Iris pigment epithelial cell (primary cell): ENCODE measurements around the gene DDX55.

ENCODE experiments used
- DNase-seq: peaks from one replicate; pipeline ENCODE4 v3.0.0-alpha.2; 2011; ENCODE audit warnings: low read depth

DDX55 gene

DNA sequence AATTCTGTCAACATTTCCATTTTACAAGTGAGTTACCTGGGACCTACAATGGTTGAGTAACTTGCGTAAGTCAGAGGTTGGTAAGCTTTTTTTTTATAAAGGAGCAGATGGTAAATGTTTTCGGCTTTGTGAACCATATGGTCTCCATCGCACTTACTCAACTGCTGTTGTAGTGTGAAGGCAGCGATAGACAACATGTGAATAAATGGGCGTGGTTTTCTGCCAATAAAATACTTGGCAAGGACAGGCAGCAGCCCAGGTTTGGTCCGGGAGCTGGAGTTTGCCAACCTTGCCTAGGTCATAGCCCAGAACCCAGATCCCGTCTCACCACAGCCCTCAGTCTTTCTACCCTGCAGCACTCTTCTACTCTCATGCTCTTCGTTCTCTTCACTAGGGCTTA, 6.3 kb downstream of the DDX55 start:
- no peak for DNase-seq

DNA sequence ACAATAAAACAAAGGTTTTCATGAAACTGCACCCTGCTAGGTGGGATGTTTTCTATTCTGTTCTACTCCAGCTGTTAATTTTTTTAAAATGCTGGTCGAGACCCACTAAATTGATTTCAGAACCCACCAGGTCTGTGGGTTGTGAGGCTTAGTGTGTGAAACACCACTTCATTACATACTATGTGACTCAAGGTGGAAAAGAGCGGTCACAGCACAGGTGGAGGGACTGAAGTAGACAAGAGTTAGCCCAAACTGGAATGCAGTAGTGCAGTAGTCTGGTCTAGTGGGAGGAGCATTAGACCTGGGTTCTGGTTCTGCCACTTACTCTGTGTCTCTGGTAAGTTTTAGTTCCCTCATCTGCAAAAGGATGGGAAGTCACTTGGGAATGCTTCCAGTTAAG, 12.2 kb downstream of the DDX55 start:
- DNase-seq: no peak

DNA sequence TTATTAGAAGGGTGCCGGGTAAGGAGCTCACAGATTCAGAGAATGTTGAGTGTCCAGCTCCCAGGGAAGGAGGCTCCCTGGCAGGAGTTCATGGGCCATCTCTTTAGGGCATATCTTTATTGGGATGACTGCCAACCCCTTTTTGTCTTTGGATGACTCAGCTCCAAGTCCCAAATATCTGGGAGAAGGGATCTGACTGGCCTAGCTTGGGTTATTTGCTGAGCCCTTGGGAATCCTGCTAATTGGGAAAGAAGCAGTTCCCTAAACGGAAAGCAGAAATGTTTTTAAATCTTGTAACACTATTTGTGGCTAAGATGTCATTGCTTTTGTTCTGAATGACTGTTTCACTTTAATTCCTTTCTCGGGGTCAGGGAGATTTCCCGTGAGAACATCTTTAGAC, 12.6 kb downstream of the DDX55 start:
- DNase-seq: peak; percentile 6

DNA sequence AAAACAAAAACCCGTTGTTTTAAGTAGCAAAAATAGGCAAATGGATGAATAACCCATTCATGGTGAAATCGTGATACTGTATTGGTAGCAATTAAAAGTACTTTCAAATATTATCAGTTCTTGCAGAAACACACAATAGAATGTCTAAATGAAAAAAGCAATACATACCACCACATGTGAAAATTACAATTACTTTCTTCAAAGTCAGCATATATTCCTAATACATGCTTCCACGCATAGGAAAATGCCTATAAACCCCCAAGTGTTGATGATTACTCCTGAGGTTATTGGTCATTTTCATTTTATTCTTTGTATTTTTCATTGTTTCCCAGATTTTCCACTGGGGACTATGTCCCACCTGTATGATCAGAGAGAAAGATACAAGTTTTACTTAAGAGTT, 15.2 kb downstream of the DDX55 start:
- no peak for DNase-seq

DNA sequence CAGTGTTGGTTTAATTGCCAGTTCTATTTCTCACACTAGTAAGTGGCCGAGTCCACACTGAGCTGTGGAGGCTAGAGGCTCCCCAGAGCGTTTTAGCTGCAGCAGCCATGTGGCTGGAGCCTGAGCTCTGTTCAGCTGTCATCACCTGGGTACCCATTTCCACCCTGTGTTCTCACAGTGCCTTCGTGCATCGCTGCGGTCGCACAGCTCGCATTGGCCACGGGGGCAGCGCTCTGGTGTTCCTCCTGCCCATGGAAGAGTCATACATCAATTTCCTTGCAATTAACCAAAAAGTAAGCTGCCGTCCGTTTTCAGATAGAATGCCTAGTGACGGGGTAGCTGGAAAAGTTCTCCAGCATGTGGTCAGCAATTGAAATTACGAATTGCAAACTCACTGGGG, 15.7 kb downstream of the DDX55 start:
- no peak for DNase-seq

DNA sequence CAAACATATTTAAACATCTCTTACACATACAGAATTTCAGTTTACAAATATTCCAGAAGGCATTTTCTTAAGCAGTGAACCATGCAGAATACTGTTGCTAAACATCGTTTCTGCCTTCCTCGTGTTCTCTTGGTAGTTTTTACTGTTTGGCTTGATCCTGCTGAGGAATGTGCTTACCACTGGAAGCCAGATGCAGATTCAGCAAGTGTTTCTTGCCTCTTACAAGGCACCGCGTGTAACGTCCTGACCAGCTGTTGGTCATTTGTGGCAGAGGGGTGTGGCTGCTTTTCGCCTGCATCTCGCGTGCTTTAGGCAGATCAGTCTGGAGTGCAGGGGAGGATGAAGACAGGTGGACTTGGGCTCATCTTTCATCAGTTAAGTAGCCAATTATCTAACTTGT, 19.2 kb downstream of the DDX55 start:
- no peak for DNase-seq

DNA sequence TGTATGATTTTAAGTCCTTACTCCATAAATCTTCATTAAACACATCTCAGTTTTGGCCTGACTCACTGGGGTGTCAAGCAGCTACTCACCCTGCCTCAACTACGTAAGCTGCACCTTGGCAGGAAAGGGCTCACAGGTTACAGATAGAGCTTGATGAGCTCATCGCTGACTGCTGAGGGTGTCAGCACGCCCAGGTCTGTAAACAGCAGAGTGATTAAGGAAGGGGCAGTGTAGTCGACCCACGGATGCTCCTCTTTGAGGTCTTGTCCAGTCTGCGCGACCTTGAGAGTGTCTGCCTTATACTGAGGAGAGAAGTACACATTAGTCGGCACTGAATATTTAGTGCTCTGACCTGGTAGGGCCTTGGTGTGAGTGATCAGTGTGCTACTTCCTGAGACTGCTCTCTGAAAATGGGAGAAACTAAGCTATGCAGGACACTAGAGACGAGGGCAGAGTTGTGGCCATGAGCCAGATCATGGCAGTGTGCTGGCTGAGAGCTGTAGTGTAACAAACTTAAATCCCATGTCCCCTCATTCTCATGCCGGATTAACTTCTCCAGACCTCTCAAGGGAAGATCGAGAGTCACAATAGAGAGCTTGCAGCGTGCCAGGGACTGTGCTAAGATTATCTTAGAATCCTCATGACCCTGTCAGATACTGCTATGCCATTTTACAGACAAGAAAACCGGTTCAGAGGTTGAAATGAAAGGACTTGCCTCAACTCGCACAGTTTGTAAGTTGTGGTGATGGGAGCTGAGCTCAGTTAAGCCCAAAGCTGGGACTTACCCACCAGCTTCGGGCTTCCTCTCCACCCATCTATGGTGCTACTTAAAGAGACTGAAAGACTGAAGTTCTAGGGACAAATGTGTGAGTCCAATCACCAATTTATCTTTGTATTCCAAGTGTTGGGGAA, 20.0 kb downstream of the DDX55 start:
- peak; percentile 3 for DNase-seq

DNA sequence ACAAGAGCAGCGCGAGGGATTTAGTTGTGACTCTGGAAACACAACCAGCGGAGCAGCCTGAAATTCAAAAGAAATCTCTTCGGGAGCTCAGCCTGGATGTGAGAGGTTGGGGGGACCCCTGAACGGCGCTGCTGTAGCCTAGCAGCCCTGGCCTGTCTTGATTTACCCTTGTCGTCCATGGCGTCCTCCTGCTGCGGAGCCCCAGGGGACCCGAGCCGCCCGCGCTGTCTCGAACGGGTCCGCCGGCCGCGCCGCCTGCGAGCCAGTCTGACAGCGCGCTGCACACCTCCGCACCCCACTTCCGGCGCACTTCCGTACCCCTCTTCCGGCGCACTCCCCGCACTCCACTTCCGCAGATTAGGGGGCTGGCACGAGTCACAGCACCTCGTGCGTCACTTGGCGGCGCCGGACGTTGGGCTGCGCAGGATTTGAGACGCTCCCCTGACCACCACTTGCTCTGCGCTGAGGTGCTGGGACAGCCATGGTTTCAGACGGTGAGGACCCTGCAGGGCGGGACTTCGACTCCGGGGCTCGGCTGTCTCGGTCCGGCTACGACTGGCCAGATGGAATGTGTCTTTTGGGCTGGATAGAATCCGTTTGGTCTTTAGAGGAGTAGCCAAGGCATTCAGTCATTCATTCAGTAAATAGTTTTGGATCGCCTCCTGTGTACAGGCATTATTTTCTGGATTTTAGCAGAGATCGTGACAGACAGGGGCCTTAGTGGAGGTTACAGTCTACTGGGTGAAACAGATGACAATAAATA, 31.7 kb downstream of the DDX55 start, which contains the start of the genes EIF2B1 and GTF2H3:
EIF2B1 (minus strand) TSS at position 308 of the 763 bp plus-strand sequence; CDS start at position 179, 129 bp downstream.
GTF2H3 (plus strand) TSS at position 451 of the 763 bp plus-strand sequence; CDS start at position 482, 31 bp downstream.
- peak; percentile 98 for DNase-seq

DNA sequence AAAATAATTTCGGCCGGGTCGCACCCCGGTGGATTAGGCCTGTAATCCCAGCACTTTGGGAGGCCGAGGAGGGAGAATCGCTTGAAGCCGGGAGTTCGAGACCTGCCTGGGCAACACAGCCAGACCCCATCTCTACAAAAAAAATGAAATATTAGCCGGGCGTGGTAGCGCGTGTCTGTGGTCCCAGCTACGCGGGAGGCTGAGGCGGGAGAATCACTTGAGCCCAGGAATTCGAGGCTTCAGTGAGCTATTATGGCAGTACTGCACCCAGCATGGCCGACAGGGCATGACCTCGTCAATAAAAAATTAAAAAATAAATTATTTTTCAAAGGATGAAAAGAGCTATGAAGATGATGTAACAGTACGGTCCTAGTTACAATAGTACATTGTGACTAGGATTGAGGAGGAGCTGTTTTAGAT, 32.3 kb downstream of the DDX55 start:
- no peak for DNase-seq

DNA sequence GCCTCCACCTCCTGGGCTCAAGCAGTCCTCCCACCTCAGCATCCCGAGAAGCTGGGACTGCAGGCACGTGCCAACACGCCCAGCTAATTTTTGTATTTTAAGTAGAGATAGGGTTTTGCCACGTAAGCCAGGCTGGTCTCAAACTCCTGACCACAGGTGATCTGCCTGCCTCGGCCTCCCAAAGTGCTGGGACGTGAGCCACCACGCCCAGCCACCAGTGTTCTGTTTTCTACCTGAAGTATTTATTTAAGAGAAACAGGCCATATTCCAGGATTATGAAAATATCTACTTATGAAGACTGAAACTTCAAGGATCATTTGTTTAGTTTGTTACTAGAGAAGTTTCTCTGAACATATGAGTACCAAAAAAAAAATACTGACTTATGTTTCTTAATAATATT, 42.0 kb downstream of the DDX55 start:
- DNase-seq: no peak

DNA sequence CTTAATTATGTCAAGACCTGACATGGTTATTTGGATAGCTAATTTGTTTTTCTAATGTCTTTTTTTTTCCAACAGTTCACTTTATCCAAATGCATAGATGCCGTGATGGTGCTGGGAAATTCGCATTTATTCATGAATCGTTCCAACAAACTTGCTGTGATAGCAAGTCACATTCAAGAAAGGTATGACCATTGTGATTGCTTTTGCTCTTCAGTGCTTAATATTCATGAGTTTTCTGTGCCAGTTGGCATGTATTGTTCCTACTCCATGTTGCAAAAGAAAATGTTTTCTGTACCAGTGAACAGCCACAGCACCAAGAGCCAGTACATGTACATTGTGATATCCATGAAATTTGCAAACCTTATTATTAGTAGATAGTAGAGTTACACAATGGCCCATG, 43.5 kb downstream of the DDX55 start:
- no peak for DNase-seq

DNA sequence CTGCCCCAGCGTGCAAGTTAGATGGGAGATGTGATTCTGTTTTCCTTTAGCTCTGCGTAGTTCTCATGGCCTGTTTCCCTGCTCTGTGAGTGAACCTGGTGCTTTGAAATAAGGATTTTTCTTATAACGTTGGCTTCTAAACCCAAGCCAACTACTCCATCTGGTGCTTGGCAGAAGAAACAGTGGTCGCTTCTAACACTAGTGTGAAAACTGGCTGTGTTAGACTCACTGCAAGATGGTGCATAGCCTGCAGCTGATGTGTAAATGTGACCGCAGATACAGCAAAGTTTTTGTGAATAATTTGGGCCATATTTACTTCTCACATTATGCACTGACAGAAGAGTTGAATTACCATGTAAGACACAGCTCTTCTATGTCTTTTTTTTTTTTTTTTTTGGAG, 44.0 kb downstream of the DDX55 start:
- DNase-seq: no peak

DNA sequence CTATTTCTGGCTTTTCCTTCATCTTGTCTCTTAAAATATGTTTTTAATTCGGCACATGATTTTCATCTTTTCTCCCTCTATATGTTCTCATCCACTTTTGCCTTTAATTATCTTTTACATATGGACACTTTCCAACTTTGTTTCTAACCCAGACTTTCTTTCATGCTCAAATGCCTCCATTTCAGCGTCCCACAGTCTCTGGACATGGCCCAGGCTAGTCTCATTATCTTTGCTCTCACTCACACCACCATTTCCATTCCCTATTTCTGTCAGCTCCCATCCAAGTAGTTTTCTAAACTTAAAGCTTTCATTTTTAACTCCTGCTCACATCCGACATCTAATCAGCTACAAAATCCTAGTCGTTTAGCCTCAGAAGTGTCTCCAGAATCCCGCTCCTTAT, 46.5 kb downstream of the DDX55 start:
- no peak for DNase-seq

DNA sequence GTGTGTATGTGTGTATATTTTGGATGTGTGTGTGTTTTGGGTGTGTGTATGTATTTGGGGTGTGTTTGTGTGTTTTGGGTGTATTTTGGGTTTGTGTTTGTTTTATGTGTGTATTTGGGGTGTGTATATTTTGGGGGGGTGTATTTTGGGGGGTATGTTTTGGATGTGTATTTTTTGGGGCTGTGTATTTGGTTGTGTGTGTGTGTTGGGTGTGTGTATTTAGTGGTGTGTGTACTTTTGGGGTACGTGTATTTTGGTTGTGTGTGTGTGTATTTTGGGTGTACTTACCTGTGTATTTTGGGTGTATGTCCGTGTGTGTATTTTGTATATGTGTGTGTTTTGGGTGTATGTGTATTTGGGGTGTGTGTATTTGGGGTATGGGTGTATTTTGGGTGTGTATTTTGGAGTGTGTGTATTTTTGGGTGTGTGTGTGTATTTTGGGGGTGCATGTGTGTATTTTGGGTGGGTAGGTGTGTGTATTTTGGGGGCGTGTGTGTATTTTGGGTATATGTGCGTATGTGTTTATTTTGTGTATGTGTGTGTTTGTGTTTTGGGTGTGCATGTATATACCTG, 52.3 kb downstream of the DDX55 start:
- DNase-seq: no peak

DNA sequence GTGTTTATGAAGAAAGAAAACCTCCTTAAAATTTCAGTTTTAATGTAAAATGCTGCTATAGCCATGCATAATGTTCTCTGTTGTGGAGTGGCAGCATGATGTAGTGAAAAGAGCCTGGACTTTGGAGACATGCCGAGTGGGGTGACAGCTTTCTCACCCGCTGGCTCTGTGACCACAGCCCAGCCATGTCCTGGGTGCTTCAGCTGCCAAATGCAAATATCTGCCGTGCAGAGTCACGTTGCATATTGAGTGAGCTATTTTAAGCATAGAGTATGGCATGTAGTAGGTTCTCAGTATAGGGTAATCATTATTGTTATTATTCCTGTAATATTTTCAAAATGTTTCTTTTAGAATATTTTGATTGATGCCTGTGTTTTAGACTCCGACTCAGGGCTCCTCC, 53.5 kb downstream of the DDX55 start:
- no peak for DNase-seq

DNA sequence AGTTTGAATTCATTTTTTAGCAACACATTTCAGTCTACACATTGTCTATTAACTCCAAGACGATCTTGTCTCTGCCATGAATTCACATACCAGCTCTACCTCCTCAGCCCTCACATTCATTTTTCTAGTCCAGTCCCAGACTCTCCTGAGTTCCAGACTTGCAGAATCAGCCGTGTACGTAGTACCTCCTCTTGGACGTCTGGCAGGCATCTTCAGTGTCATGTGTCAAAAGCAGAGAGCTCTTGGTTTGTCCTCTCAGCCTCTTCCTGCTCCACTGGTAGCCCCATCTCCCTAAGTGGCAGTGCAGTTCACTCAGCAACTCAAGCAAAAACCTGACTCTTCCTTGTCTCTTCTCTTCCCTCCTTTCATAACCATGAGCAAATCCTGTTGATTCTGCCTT, 54.5 kb downstream of the DDX55 start:
- DNase-seq: no peak

DNA sequence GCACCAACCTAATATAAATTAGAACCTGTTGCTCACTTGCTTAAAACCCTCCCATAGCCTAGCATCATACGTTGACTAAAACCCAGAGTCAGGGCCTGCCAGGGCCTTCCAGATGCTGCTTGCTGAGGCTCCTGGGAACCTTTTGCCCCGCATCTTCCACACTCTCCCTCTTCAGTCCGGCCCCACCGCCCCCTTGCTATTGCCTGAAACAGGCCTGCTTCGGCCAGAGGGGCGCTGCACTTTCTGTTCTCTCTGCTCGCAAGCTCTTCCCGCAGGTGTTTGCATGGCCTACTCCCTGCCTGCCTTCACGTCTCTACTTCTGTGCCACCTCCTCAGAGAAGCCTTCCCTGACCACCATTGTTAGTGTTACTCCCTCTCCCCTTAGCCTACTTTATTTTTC, 55.3 kb downstream of the DDX55 start:
- DNase-seq: no peak

DNA sequence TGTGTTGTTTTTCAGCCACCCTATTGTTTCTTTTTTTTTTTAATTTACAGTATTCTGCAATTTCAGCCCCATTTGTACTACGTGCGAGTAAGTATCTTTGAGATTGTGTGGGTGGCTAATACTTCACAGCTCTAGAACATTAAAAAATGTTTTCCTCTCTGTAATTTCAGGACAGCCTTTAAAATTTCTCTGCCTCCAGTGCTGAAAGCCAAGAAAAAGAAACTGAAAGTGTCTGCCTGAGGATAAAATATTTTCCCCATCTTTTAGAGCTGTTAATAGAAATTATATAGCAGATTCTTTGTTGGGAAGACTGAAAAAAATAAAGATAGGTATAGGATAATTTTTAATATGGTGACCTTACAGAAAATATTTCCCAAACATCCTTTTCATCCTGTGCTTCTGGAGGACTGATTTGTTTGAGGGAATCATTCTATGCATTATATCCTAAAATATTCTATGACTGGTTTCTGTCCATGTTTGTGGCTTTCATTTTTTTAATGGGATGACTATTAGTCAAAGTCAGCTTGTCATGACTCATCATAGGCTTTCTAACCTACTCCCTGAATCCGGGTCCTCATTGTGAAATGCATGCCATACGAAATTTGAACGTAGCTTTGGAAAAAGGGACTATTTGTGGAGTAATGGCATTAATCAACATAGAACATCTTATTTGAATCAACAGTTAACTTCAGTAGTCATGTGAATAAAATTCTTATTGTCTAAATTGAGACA, 58.3 kb downstream of the DDX55 start:
- peak; percentile 91 for DNase-seq

DNA sequence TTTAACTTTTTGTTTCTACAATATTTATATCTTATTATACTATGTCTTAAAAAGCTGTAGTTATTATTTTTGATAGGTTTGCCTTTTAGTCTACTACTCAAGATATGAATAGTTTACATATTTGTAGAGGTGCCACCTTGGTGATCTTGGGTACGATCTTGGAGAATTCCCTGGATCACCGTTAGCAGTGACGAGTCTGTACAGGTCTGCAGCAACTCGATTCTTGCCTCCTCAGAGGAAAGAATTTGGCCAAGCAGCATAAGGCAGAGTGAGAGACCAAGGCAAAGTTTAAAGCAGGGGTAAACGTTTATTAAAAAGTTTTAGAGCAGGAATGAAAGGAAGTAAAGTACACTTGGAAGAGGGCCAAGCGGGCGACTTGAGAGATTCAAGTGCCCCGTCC, 65.9 kb downstream of the DDX55 start:
- DNase-seq: no peak
